HEK293 (cell line): ENCODE data around the gene NEURL2.
A peak's percentile ranks its signal among the peaks of the same experiment; 100 is the strongest.

Source experiments
- EGR2 ChIP-seq: fragments of 450-650 bp; formaldehyde crosslinking; IDR thresholded peaks from 2 replicates; pipeline ENCODE4 v1.5.1; 2016; ENCODE audit warnings: low read depth, missing biosample characterization, missing genetic modification characterization
- IKZF3 ChIP-seq: fragments of 450-650 bp; IDR thresholded peaks from 2 replicates; pipeline ENCODE4 v1.5.0; 2018; ENCODE audit warnings: missing biosample characterization, mild to moderate bottlenecking, missing genetic modification characterization, moderate library complexity
- KLF7 ChIP-seq: fragments of 450-650 bp; formaldehyde crosslinking; IDR thresholded peaks from 2 replicates; pipeline ENCODE4 v1.5.1; 2016; ENCODE audit warnings: missing biosample characterization, missing genetic modification characterization, borderline replicate concordance
- SETDB1 ChIP-seq: IDR thresholded peaks from one replicate; pipeline ENCODE4 v1.6.1; 2017; ENCODE audit warnings: mild to moderate bottlenecking, low read length, moderate library complexity, mixed read lengths; ENCODE audit not compliant: insufficient read length
- TRIM28 ChIP-seq: IDR thresholded peaks from 2 replicates; pipeline ENCODE4 v1.6.1; 2011; ENCODE audit warnings: low read length, control low read depth, borderline replicate concordance
- ZEB2 ChIP-seq: fragments of 450-650 bp; formaldehyde crosslinking; IDR thresholded peaks from 2 replicates; pipeline ENCODE4 v1.5.1; 2016; ENCODE audit warnings: missing biosample characterization, missing genetic modification characterization
- ZFP69B ChIP-seq: fragments of 450-650 bp; formaldehyde crosslinking; IDR thresholded peaks from 2 replicates; pipeline ENCODE4 v1.5.1; 2016; ENCODE audit warnings: missing biosample characterization, missing genetic modification characterization
- ZNF10 ChIP-seq: fragments of 450-650 bp; formaldehyde crosslinking; IDR thresholded peaks from 2 replicates; pipeline ENCODE4 v1.5.1; 2017; ENCODE audit warnings: missing biosample characterization, missing genetic modification characterization
- ZNF18 ChIP-seq: fragments of 450-650 bp; formaldehyde crosslinking; IDR thresholded peaks from 2 replicates; pipeline ENCODE4 v1.5.1; 2016; ENCODE audit warnings: missing biosample characterization, missing genetic modification characterization
- ZNF19 ChIP-seq: fragments of 450-650 bp; formaldehyde crosslinking; IDR thresholded peaks from 2 replicates; pipeline ENCODE4; 2016; ENCODE audit warnings: missing biosample characterization, missing genetic modification characterization, low read depth
- ZNF202 ChIP-seq: fragments of 450-650 bp; formaldehyde crosslinking; IDR thresholded peaks from 2 replicates; pipeline ENCODE4 v1.5.1; 2016; ENCODE audit warnings: missing biosample characterization, missing genetic modification characterization, borderline replicate concordance
- ZNF292 ChIP-seq: fragments of 450-650 bp; formaldehyde crosslinking; IDR thresholded peaks from 2 replicates; pipeline ENCODE4 v1.5.1; 2016; ENCODE audit warnings: low read depth, missing biosample characterization, missing genetic modification characterization, borderline replicate concordance
- ZNF366 ChIP-seq: fragments of 450-650 bp; formaldehyde crosslinking; conservative IDR thresholded peaks from 2 replicates; pipeline ENCODE4 v1.5.1; 2016; ENCODE audit warnings: missing biosample characterization, missing genetic modification characterization
- ZNF391 ChIP-seq: fragments of 450-650 bp; formaldehyde crosslinking; IDR thresholded peaks from 2 replicates; pipeline ENCODE4 v1.5.1; 2016; ENCODE audit warnings: low read depth, missing biosample characterization, missing genetic modification characterization, borderline replicate concordance
- ZNF423 ChIP-seq: fragments of 450-650 bp; formaldehyde crosslinking; IDR thresholded peaks from 2 replicates; pipeline ENCODE4 v1.5.1; 2016; ENCODE audit warnings: missing biosample characterization, missing genetic modification characterization
- ZNF521 ChIP-seq: fragments of 450-650 bp; formaldehyde crosslinking; IDR thresholded peaks from 2 replicates; pipeline ENCODE4 v1.5.1; 2017; ENCODE audit warnings: missing biosample characterization, mild to moderate bottlenecking, missing genetic modification characterization
- ZNF544 ChIP-seq: fragments of 450-650 bp; formaldehyde crosslinking; IDR thresholded peaks from 2 replicates; pipeline ENCODE4 v1.5.0; 2017; ENCODE audit warnings: missing biosample characterization, missing genetic modification characterization
- ZNF585B ChIP-seq: fragments of 450-650 bp; formaldehyde crosslinking; IDR thresholded peaks from 2 replicates; pipeline ENCODE4 v1.5.1; 2016; ENCODE audit warnings: missing biosample characterization, missing genetic modification characterization
- ZNF664 ChIP-seq: fragments of 450-650 bp; formaldehyde crosslinking; IDR thresholded peaks from 2 replicates; pipeline ENCODE4 v1.5.1; 2016; ENCODE audit warnings: missing biosample characterization, missing genetic modification characterization
- ZNF692 ChIP-seq: fragments of 450-650 bp; formaldehyde crosslinking; IDR thresholded peaks from 2 replicates; pipeline ENCODE4 v1.5.1; 2016; ENCODE audit warnings: missing biosample characterization, missing genetic modification characterization
- ZNF747 ChIP-seq: fragments of 450-650 bp; formaldehyde crosslinking; IDR thresholded peaks from 2 replicates; pipeline ENCODE4 v1.5.1; 2016; ENCODE audit warnings: missing biosample characterization, missing genetic modification characterization
- ZNF791 ChIP-seq: fragments of 450-650 bp; formaldehyde crosslinking; IDR thresholded peaks from 2 replicates; pipeline ENCODE4 v1.5.1; 2016; ENCODE audit warnings: missing biosample characterization, missing genetic modification characterization
- ZNF792 ChIP-seq: fragments of 450-650 bp; formaldehyde crosslinking; IDR thresholded peaks from 2 replicates; pipeline ENCODE4 v1.5.1; 2016; ENCODE audit warnings: missing biosample characterization, missing genetic modification characterization
- ZNF837 ChIP-seq: fragments of 450-650 bp; formaldehyde crosslinking; IDR thresholded peaks from 2 replicates; pipeline ENCODE4 v1.5.1; 2016; ENCODE audit warnings: missing biosample characterization, missing genetic modification characterization
- ZSCAN18 ChIP-seq: fragments of 450-650 bp; formaldehyde crosslinking; IDR thresholded peaks from 2 replicates; pipeline ENCODE4 v1.5.1; 2016; ENCODE audit warnings: missing biosample characterization, missing genetic modification characterization
- ZXDB ChIP-seq: fragments of 450-650 bp; formaldehyde crosslinking; IDR thresholded peaks from 2 replicates; pipeline ENCODE4 v1.5.1; 2016; ENCODE audit warnings: missing biosample characterization, missing genetic modification characterization
- TF ChIP-seq, protein P1 (sequence below): fragments of 450-650 bp; formaldehyde crosslinking; IDR thresholded peaks from 2 replicates; pipeline ENCODE4 v1.5.0; 2017; ENCODE audit warnings: missing biosample characterization, missing genetic modification characterization, borderline replicate concordance
- TF ChIP-seq, protein P2 (sequence below): fragments of 450-650 bp; formaldehyde crosslinking; IDR thresholded peaks from 2 replicates; pipeline ENCODE4 v1.5.1; 2017; ENCODE audit warnings: missing biosample characterization, missing genetic modification characterization
- TF ChIP-seq, protein P3 (sequence below): fragments of 450-650 bp; formaldehyde crosslinking; IDR thresholded peaks from 2 replicates; pipeline ENCODE4 v1.5.1; 2016; ENCODE audit warnings: missing biosample characterization, missing genetic modification characterization
- TF ChIP-seq, protein P4 (sequence below): fragments of 450-650 bp; formaldehyde crosslinking; IDR thresholded peaks from 2 replicates; pipeline ENCODE4 v1.5.1; 2016; ENCODE audit warnings: missing biosample characterization, missing genetic modification characterization, borderline replicate concordance

The NEURL2 gene

GRCh38 chr20:45860560-45861220 lies 30.3 kb downstream of the NEURL2 start (continued):
- TF ChIP-seq, protein P1, sequence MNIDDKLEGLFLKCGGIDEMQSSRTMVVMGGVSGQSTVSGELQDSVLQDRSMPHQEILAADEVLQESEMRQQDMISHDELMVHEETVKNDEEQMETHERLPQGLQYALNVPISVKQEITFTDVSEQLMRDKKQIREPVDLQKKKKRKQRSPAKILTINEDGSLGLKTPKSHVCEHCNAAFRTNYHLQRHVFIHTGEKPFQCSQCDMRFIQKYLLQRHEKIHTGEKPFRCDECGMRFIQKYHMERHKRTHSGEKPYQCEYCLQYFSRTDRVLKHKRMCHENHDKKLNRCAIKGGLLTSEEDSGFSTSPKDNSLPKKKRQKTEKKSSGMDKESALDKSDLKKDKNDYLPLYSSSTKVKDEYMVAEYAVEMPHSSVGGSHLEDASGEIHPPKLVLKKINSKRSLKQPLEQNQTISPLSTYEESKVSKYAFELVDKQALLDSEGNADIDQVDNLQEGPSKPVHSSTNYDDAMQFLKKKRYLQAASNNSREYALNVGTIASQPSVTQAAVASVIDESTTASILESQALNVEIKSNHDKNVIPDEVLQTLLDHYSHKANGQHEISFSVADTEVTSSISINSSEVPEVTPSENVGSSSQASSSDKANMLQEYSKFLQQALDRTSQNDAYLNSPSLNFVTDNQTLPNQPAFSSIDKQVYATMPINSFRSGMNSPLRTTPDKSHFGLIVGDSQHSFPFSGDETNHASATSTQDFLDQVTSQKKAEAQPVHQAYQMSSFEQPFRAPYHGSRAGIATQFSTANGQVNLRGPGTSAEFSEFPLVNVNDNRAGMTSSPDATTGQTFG: no peak
- TF ChIP-seq, protein P2, sequence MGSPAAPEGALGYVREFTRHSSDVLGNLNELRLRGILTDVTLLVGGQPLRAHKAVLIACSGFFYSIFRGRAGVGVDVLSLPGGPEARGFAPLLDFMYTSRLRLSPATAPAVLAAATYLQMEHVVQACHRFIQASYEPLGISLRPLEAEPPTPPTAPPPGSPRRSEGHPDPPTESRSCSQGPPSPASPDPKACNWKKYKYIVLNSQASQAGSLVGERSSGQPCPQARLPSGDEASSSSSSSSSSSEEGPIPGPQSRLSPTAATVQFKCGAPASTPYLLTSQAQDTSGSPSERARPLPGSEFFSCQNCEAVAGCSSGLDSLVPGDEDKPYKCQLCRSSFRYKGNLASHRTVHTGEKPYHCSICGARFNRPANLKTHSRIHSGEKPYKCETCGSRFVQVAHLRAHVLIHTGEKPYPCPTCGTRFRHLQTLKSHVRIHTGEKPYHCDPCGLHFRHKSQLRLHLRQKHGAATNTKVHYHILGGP (tag by site-specific recombination): no peak
- no peak for TF ChIP-seq ZNF664 (tag by site-specific recombination)
- TF ChIP-seq ZNF747 (tag by site-specific recombination): no peak
- TF ChIP-seq ZNF792 (tag by site-specific recombination): no peak
- no peak for TF ChIP-seq ZNF544
- TF ChIP-seq ZNF692 (tag by site-specific recombination): peak; percentile 87
- no peak for TF ChIP-seq ZNF423 (tag by site-specific recombination)
- no peak for TF ChIP-seq EGR2 (tag by site-specific recombination)
- TF ChIP-seq ZNF791: no peak
- TF ChIP-seq TRIM28: no peak
- no peak for TF ChIP-seq KLF7
- TF ChIP-seq ZXDB (tag by site-specific recombination): no peak
- no peak for TF ChIP-seq IKZF3
- TF ChIP-seq ZNF19 (tag by site-specific recombination): no peak
- TF ChIP-seq, protein P3, sequence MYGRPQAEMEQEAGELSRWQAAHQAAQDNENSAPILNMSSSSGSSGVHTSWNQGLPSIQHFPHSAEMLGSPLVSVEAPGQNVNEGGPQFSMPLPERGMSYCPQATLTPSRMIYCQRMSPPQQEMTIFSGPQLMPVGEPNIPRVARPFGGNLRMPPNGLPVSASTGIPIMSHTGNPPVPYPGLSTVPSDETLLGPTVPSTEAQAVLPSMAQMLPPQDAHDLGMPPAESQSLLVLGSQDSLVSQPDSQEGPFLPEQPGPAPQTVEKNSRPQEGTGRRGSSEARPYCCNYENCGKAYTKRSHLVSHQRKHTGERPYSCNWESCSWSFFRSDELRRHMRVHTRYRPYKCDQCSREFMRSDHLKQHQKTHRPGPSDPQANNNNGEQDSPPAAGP (tag by site-specific recombination): peak; percentile 81
- no peak for TF ChIP-seq ZNF837 (tag by site-specific recombination)
- TF ChIP-seq, protein P4, sequence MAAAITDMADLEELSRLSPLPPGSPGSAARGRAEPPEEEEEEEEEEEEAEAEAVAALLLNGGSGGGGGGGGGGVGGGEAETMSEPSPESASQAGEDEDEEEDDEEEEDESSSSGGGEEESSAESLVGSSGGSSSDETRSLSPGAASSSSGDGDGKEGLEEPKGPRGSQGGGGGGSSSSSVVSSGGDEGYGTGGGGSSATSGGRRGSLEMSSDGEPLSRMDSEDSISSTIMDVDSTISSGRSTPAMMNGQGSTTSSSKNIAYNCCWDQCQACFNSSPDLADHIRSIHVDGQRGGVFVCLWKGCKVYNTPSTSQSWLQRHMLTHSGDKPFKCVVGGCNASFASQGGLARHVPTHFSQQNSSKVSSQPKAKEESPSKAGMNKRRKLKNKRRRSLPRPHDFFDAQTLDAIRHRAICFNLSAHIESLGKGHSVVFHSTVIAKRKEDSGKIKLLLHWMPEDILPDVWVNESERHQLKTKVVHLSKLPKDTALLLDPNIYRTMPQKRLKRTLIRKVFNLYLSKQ: no peak
- TF ChIP-seq ZNF18 (tag by site-specific recombination): 0 out of 2 replicates have a peak, but pooled peaks have one; percentile 45
- TF ChIP-seq ZNF521 (tag by site-specific recombination): no peak
- TF ChIP-seq ZNF202 (tag by site-specific recombination): no peak
- peak; percentile 82 for TF ChIP-seq ZNF366 (tag by site-specific recombination)
- TF ChIP-seq ZNF585B: no peak
- no peak for TF ChIP-seq ZNF10 (tag by site-specific recombination)
- peak; percentile 56; the same call in 1 of the 2 replicates for TF ChIP-seq ZEB2
- no peak for TF ChIP-seq ZNF292
- no peak for TF ChIP-seq ZSCAN18 (tag by site-specific recombination)
- TF ChIP-seq SETDB1: no peak
- peak; percentile 53 for TF ChIP-seq ZFP69B (tag by site-specific recombination)
- 0 out of 2 replicates have a peak, but pooled peaks have one; percentile 11 for TF ChIP-seq ZNF391 (tag by site-specific recombination)
